ENCODE data around the gene ATG16L2. TPM values are rescaled to one million over a fixed set of nuclear protein-coding genes. Genes with fewer than 3 reads are reported as not detected.

The ATG16L2 gene
- total RNA-seq, 5 donors from 2014 or later (not counting 1 experiment from before 2014, with no cell fraction given) = 107 to 145 (median 127) TPM

- H3K27ac Mint-ChIP-seq = no peak overlapping the region
Measured at GRCh38 chr11:72783144-72783905, 30.9 kb upstream of the ATG16L2 start.

GRCh38 chr11:72784662-72785061 lies 29.5 kb upstream of the ATG16L2 start:
- Histone ChIP-seq H3K27ac (ENCODE audit: low read length) (no peak overlapping the region), H3K4me1 (ENCODE audit: control insufficient read depth in 1 of 2, extremely low read depth in 1 of 2, insufficient read depth in 2 of 2, low read length in 2 of 2) (peaks cover 0 to 30% of the 10 kb centered on the region in 2 experiments), H3K4me3 (ENCODE audit: control insufficient read depth in 1 of 2, extremely low read depth in 1 of 2, low read length in 1 of 2) (no peak overlapping the region), H3K9me3 (no peaks in the 10 kb centered on the region), H3K36me3 (ENCODE audit: control insufficient read depth in 2 of 2, extremely low read depth in 1 of 2, insufficient read depth in 1 of 2, low read length in 1 of 2) (no peaks in the 10 kb centered on the region), H3K27me3 (replicated peaks in 1 of 2; ENCODE audit: control insufficient read depth in 2 of 2, extremely low read depth in 1 of 2, insufficient read depth in 2 of 2, low read length in 1 of 2) (peaks cover 0 to 7% of the 10 kb centered on the region in 2 experiments)
- 90% methylated on average over 8 of the region's 10 CpGs for WGBS (ENCODE audit: insufficient coverage)
- POLR2A ChIA-PET = no interaction called here
- CTCF ChIA-PET = no interaction called here
- Mint-ChIP-seq H3K27ac (no peak overlapping the region), H3K4me3 (no peak overlapping the region), H3K27me3 (no peaks in the 10 kb centered on the region), H3K9me3 (no peaks in the 10 kb centered on the region), H3K4me1 (peaks cover 21 to 28% (median 27%) of the 10 kb centered on the region in 3 donors), H3K36me3 (no peaks in the 10 kb centered on the region)
- ATAC-seq (replicated peaks in 1 of 4) (no peak), DNase-seq (no peak)

More at GRCh38 chr11:72783144-72783905, 30.9 kb upstream of the ATG16L2 start:
- no peak for ATAC-seq (replicated peaks in 1 of 4)
- Histone ChIP-seq H3K36me3 (ENCODE audit: control insufficient read depth in 2 of 2, extremely low read depth in 1 of 2, insufficient read depth in 1 of 2, low read length in 1 of 2) (no peaks in the 10 kb centered on the region), H3K27ac (ENCODE audit: low read length) (no peak overlapping the region), H3K4me3 (ENCODE audit: control insufficient read depth in 1 of 2, extremely low read depth in 1 of 2, low read length in 1 of 2) (no peak overlapping the region), H3K4me1 (ENCODE audit: control insufficient read depth in 1 of 2, extremely low read depth in 1 of 2, insufficient read depth in 2 of 2, low read length in 2 of 2) (peaks cover 0 to 34% of the 10 kb centered on the region in 2 experiments), H3K9me3 (no peaks in the 10 kb centered on the region), H3K27me3 (replicated peaks in 1 of 2; ENCODE audit: control insufficient read depth in 2 of 2, extremely low read depth in 1 of 2, insufficient read depth in 2 of 2, low read length in 1 of 2) (peaks cover 0 to 7% of the 10 kb centered on the region in 2 experiments)
- Mint-ChIP-seq H3K4me1 (peaks cover 28 to 34% (median 32%) of the 10 kb centered on the region in 3 donors), H3K4me3 (peak overlapping the region; percentile 73 to 80 (median 78)), H3K9me3 (no peaks in the 10 kb centered on the region), H3K36me3 (no peaks in the 10 kb centered on the region), H3K27me3 (no peaks in the 10 kb centered on the region)
- POLR2A ChIA-PET = no interaction called here
- 100% methylated on average over 1 of the region's 2 CpGs for WGBS (ENCODE audit: insufficient coverage)
- no peak for DNase-seq
- CTCF ChIA-PET = interaction anchor here (0.5 to 1.3 kb wide), 2 partner anchors 10 to 134 kb away, joined by 3 to 4 read pairs; no protein-coding TSS in a partner anchor

- H3K4me1 ChIP-seq (ENCODE audit: control insufficient read depth in 1 of 2, extremely low read depth in 1 of 2, insufficient read depth in 2 of 2, low read length in 2 of 2) = peaks cover 0 to 16% of the 10 kb centered on the region in 2 experiments
- no peaks in the 10 kb centered on the region for H3K36me3 Mint-ChIP-seq
- CTCF ChIA-PET = interaction anchor here in 1 of 2 donors (0.8 to 1.3 kb wide), 2 partner anchors 196 to 568 kb away, joined by 3 read pairs; no protein-coding TSS in a partner anchor
- no peak for DNase-seq
- H3K9me3 ChIP-seq = no peaks in the 10 kb centered on the region
- no peak overlapping the region for H3K27ac Mint-ChIP-seq
- H3K4me3 Mint-ChIP-seq = no peak overlapping the region
- H3K27me3 Mint-ChIP-seq = no peaks in the 10 kb centered on the region
- ATAC-seq (replicated peaks in 1 of 4) = peak in 1 of 4 experiments; percentile 10
- no peaks in the 10 kb centered on the region for H3K9me3 Mint-ChIP-seq
- peaks cover 13 to 21% (median 17%) of the 10 kb centered on the region in 3 donors for H3K4me1 Mint-ChIP-seq
- POLR2A ChIA-PET = interaction anchor here in 1 of 2 donors (0.6 kb wide), 1 partner anchor 12 kb away, joined by 3 read pairs; no protein-coding TSS in a partner anchor
- no peak overlapping the region for H3K4me3 ChIP-seq (ENCODE audit: control insufficient read depth in 1 of 2, extremely low read depth in 1 of 2, low read length in 1 of 2)
- H3K36me3 ChIP-seq (ENCODE audit: control insufficient read depth in 2 of 2, extremely low read depth in 1 of 2, insufficient read depth in 1 of 2, low read length in 1 of 2) = no peaks in the 10 kb centered on the region
- H3K27ac ChIP-seq (ENCODE audit: low read length) = no peak overlapping the region
- peaks cover 0 to 4% of the 10 kb centered on the region in 2 experiments for H3K27me3 ChIP-seq (replicated peaks in 1 of 2; ENCODE audit: control insufficient read depth in 2 of 2, extremely low read depth in 1 of 2, insufficient read depth in 2 of 2, low read length in 1 of 2)
- 95% methylated on average over 4 of the region's 8 CpGs for WGBS (ENCODE audit: insufficient coverage)
Measured at GRCh38 chr11:72786305-72787215, 27.7 kb upstream of the ATG16L2 start.

- H3K27ac ChIP-seq (ENCODE audit: low read length) = no peak overlapping the region
Measured at GRCh38 chr11:72787216-72788104, 26.8 kb upstream of the ATG16L2 start.

GRCh38 chr11:72788241-72788640 lies 26.0 kb upstream of the ATG16L2 start:
- Histone ChIP-seq H3K4me3 (ENCODE audit: control insufficient read depth in 1 of 2, extremely low read depth in 1 of 2, low read length in 1 of 2) (no peak overlapping the region), H3K4me1 (ENCODE audit: control insufficient read depth in 1 of 2, extremely low read depth in 1 of 2, insufficient read depth in 2 of 2, low read length in 2 of 2) (peaks cover 4 to 17% of the 10 kb centered on the region in 2 experiments), H3K27me3 (replicated peaks in 1 of 2; ENCODE audit: control insufficient read depth in 2 of 2, extremely low read depth in 1 of 2, insufficient read depth in 2 of 2, low read length in 1 of 2) (no peaks in the 10 kb centered on the region), H3K9me3 (no peaks in the 10 kb centered on the region), H3K36me3 (ENCODE audit: control insufficient read depth in 2 of 2, extremely low read depth in 1 of 2, insufficient read depth in 1 of 2, low read length in 1 of 2) (no peaks in the 10 kb centered on the region), H3K27ac (ENCODE audit: low read length) (no peak overlapping the region)
- WGBS (ENCODE audit: insufficient coverage) = 65% methylated on average over 5 of the region's 7 CpGs
- ChIA-PET CTCF (no interaction called here), POLR2A (no interaction called here)
- no peak overlapping the region for H3K4me3 Mint-ChIP-seq
- H3K27ac Mint-ChIP-seq = no peak overlapping the region
- H3K36me3 Mint-ChIP-seq = no peaks in the 10 kb centered on the region
- peaks cover 12 to 19% (median 15%) of the 10 kb centered on the region in 3 donors for H3K4me1 Mint-ChIP-seq
- ATAC-seq (replicated peaks in 1 of 4) (no peak), DNase-seq (no peak)
- H3K27me3 Mint-ChIP-seq = no peaks in the 10 kb centered on the region
- no peaks in the 10 kb centered on the region for H3K9me3 Mint-ChIP-seq

More at GRCh38 chr11:72787216-72788104, 26.8 kb upstream of the ATG16L2 start:
- DNase-seq (peak in 1 of 35 experiments; percentile 17), ATAC-seq (replicated peaks in 1 of 4) (peak in 1 of 4 experiments; percentile 60)
- no peak overlapping the region for H3K4me3 Mint-ChIP-seq
- Histone ChIP-seq H3K27me3 (replicated peaks in 1 of 2; ENCODE audit: control insufficient read depth in 2 of 2, extremely low read depth in 1 of 2, insufficient read depth in 2 of 2, low read length in 1 of 2) (no peaks in the 10 kb centered on the region), H3K36me3 (ENCODE audit: control insufficient read depth in 2 of 2, extremely low read depth in 1 of 2, insufficient read depth in 1 of 2, low read length in 1 of 2) (no peaks in the 10 kb centered on the region), H3K4me1 (ENCODE audit: control insufficient read depth in 1 of 2, extremely low read depth in 1 of 2, insufficient read depth in 2 of 2, low read length in 2 of 2) (peaks cover 0 to 13% of the 10 kb centered on the region in 2 experiments), H3K9me3 (no peaks in the 10 kb centered on the region), H3K4me3 (ENCODE audit: control insufficient read depth in 1 of 2, extremely low read depth in 1 of 2, low read length in 1 of 2) (no peak overlapping the region)
- H3K36me3 Mint-ChIP-seq = no peaks in the 10 kb centered on the region
- H3K4me1 Mint-ChIP-seq = peaks cover 10 to 18% (median 14%) of the 10 kb centered on the region in 3 donors
- WGBS (ENCODE audit: insufficient coverage) = 73% methylated on average over 6 of the region's 16 CpGs
- ChIA-PET CTCF (interaction anchor here in 1 of 2 donors (0.8 to 1.3 kb wide), 2 partner anchors 197 to 567 kb away, joined by 3 read pairs; no protein-coding TSS in a partner anchor), POLR2A (interaction anchor here in 1 of 2 donors (0.9 kb wide), 1 partner anchor 60 kb away, joined by 3 read pairs; no protein-coding TSS in a partner anchor)
- H3K27me3 Mint-ChIP-seq = no peaks in the 10 kb centered on the region
- H3K27ac Mint-ChIP-seq = peak overlapping the region in 1 of 2 donors; percentile 61
- no peaks in the 10 kb centered on the region for H3K9me3 Mint-ChIP-seq
